KMS-11 (cell line): ENCODE results near the gene GABRR3.

Source experiments
- H2AFZ ChIP-seq: fragments of 200-600 bp; sonication (generic); 2 replicates; pipeline ENCODE4 v1.6.1; 2016; ENCODE audit warnings: antibody characterized with exemption, mixed run types, low read depth
- H3K27ac ChIP-seq: fragments of 200-600 bp; sonication (generic); 2 replicates; pipeline ENCODE4 v1.6.1; 2016; ENCODE audit warnings: mild to moderate bottlenecking, mixed run types
- H3K27me3 ChIP-seq: fragments of 200-600 bp; sonication (generic); 2 replicates; pipeline ENCODE4 v1.6.1; 2017; ENCODE audit warnings: mild to moderate bottlenecking, low read depth, mixed run types, moderate library complexity; ENCODE audit not compliant: insufficient read depth
- H3K36me3 ChIP-seq: fragments of 200-600 bp; sonication (generic); 2 replicates; pipeline ENCODE4 v1.6.1; 2017; ENCODE audit warnings: mild to moderate bottlenecking, mixed run types; ENCODE audit not compliant: insufficient read depth
- H3K4me1 ChIP-seq: fragments of 200-600 bp; sonication (generic); 2 replicates; pipeline ENCODE4 v1.6.1; 2016; ENCODE audit warnings: mild to moderate bottlenecking, low read depth, mixed run types; ENCODE audit not compliant: poor library complexity, severe bottlenecking
- H3K4me2 ChIP-seq: fragments of 200-600 bp; sonication (generic); 2 replicates; pipeline ENCODE4 v1.7.0; 2016; ENCODE audit warnings: mild to moderate bottlenecking, mixed run types
- H3K4me3 ChIP-seq: fragments of 200-600 bp; sonication (generic); IDR thresholded peaks from 2 replicates; pipeline ENCODE4 v1.6.1; 2017; ENCODE audit warnings: low read depth, low read length, mixed read lengths; ENCODE audit not compliant: insufficient read depth
- H3K79me2 ChIP-seq: fragments of 200-600 bp; sonication (generic); 2 replicates; pipeline ENCODE4 v1.6.1; 2016; ENCODE audit warnings: low read depth, mixed run types; ENCODE audit not compliant: insufficient read depth
- H3K9ac ChIP-seq: fragments of 200-600 bp; sonication (generic); 2 replicates; pipeline ENCODE4 v1.6.1; 2016; ENCODE audit warnings: mild to moderate bottlenecking, mixed run types
- H4K20me1 ChIP-seq: fragments of 200-600 bp; sonication (generic); 2 replicates; pipeline ENCODE4 v1.6.1; 2016; ENCODE audit warnings: mild to moderate bottlenecking, mixed run types; ENCODE audit not compliant: insufficient read depth
- TF ChIP-seq, protein P1 (sequence below): fragments of 200-600 bp; sonication (generic); conservative IDR thresholded peaks from 2 replicates; pipeline ENCODE4 v1.6.1; 2017; ENCODE audit warnings: low read depth, mild to moderate bottlenecking, antibody characterized with exemption, low read length, moderate library complexity, mixed read lengths

Gene GABRR3

DNA sequence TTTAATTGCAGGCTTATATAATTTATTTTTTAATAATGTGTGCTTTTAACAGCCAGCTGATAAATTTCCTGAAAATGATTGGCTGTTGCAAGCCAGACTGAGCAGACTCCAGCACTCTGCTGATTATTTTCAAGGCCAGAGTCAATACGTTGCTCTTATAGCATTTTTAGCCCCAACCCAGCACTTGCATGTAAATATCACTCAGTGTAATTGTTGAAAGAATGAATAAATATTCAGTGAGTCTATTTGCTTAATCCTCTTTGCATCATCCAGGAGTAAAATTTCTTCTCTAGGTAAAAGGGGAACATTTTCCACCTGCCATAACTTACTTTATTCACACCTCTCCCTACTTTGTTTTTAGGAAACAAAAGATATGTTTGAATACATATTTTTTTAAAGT, 2.9 kb downstream of the GABRR3 start:
- H3K4me2 ChIP-seq = no peak overlapping the region
- H2AFZ ChIP-seq = no peak overlapping the region
- H3K27me3 ChIP-seq = no peaks in the 10 kb centered on the region
- H3K27ac ChIP-seq = no peak overlapping the region
- H3K9ac ChIP-seq = no peak overlapping the region
- no peak overlapping the region for H3K4me3 ChIP-seq
- H3K79me2 ChIP-seq = no peaks in the 10 kb centered on the region
- TF ChIP-seq, protein P1, sequence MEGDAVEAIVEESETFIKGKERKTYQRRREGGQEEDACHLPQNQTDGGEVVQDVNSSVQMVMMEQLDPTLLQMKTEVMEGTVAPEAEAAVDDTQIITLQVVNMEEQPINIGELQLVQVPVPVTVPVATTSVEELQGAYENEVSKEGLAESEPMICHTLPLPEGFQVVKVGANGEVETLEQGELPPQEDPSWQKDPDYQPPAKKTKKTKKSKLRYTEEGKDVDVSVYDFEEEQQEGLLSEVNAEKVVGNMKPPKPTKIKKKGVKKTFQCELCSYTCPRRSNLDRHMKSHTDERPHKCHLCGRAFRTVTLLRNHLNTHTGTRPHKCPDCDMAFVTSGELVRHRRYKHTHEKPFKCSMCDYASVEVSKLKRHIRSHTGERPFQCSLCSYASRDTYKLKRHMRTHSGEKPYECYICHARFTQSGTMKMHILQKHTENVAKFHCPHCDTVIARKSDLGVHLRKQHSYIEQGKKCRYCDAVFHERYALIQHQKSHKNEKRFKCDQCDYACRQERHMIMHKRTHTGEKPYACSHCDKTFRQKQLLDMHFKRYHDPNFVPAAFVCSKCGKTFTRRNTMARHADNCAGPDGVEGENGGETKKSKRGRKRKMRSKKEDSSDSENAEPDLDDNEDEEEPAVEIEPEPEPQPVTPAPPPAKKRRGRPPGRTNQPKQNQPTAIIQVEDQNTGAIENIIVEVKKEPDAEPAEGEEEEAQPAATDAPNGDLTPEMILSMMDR = no peak
- H4K20me1 ChIP-seq = no peaks in the 10 kb centered on the region
- H3K4me1 ChIP-seq = no peaks in the 10 kb centered on the region
- no peaks in the 10 kb centered on the region for H3K36me3 ChIP-seq

GRCh38 chr3:98029083-98029482, 6.0 kb downstream of the GABRR3 start:
- Histone ChIP-seq H3K4me2 (no peak overlapping the region), H3K79me2 (no peaks in the 10 kb centered on the region), H3K4me3 (no peak overlapping the region), H3K27ac (no peak overlapping the region), H3K27me3 (no peaks in the 10 kb centered on the region), H2AFZ (no peak overlapping the region), H3K9ac (no peak overlapping the region), H4K20me1 (no peaks in the 10 kb centered on the region), H3K4me1 (no peaks in the 10 kb centered on the region), H3K36me3 (no peaks in the 10 kb centered on the region)
- TF ChIP-seq, protein P1 = no peak

DNA sequence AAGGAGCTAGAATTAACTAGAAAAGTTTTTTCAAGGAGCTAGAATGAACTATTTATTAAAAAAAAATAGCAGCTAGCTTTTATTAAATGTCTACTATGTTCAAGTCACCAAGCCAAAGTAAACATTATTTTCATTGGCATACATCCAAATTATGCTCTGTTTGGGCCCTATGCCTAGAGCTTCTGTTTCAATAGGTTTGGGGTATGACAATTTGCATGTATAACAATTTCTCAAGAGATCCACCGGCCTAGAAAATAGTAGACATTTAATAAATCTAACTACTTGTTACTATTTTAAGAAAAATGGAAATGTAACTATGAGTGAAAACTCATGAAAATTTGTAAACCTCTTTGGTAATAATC, 8.0 kb downstream of the GABRR3 start:
- Histone ChIP-seq H2AFZ (no peak overlapping the region), H3K4me1 (no peaks in the 10 kb centered on the region), H3K4me2 (no peak overlapping the region), H3K27me3 (no peaks in the 10 kb centered on the region), H3K9ac (no peak overlapping the region), H3K27ac (no peak overlapping the region), H3K36me3 (no peaks in the 10 kb centered on the region), H3K4me3 (no peak overlapping the region), H4K20me1 (no peaks in the 10 kb centered on the region), H3K79me2 (no peaks in the 10 kb centered on the region)
- TF ChIP-seq, protein P1 = no peak

GRCh38 chr3:98026425-98027084, 8.6 kb downstream of the GABRR3 start:
- H4K20me1 ChIP-seq = no peaks in the 10 kb centered on the region
- no peak overlapping the region for H3K4me3 ChIP-seq
- H3K9ac ChIP-seq = no peak overlapping the region
- no peak overlapping the region for H2AFZ ChIP-seq
- no peak overlapping the region for H3K4me2 ChIP-seq
- TF ChIP-seq, protein P1 = no peak
- no peak overlapping the region for H3K27ac ChIP-seq
- no peaks in the 10 kb centered on the region for H3K36me3 ChIP-seq
- no peaks in the 10 kb centered on the region for H3K27me3 ChIP-seq
- H3K4me1 ChIP-seq = no peaks in the 10 kb centered on the region
- no peaks in the 10 kb centered on the region for H3K79me2 ChIP-seq
